Measurements from ENCODE around the gene ZNF365.

The ZNF365 gene

GRCh38 chr10:62373995-62374861 lies at the start of gene ZNF365:
Gene ZNF365 (plus strand): TSS chr10:62374369. CDS start chr10:62376194, 1,825 bp downstream.
- DNase-seq: no peak

GRCh38 chr10:62326176-62326575 lies 48.0 kb upstream of the ZNF365 start:
- no peak for DNase-seq

GRCh38 chr10:62327885-62328284 lies 46.3 kb upstream of the ZNF365 start:
- no peak for DNase-seq

GRCh38 chr10:62330213-62330612 lies 44.0 kb upstream of the ZNF365 start:
- DNase-seq: no peak

- DNase-seq: no peak
These were observed 41.8 kb upstream of the ZNF365 start for GRCh38 chr10:62332406-62332805.

GRCh38 chr10:62333135-62333889 lies 40.9 kb upstream of the ZNF365 start:
- no peak for DNase-seq

- DNase-seq: no peak
These were observed 40.0 kb upstream of the ZNF365 start for GRCh38 chr10:62333988-62334682.

- DNase-seq: no peak
These were observed 38.8 kb upstream of the ZNF365 start for GRCh38 chr10:62335326-62335725.

GRCh38 chr10:62336404-62336803 lies 37.8 kb upstream of the ZNF365 start:
- no peak for DNase-seq

GRCh38 chr10:62341419-62341818 lies 32.8 kb upstream of the ZNF365 start:
- DNase-seq: no peak

GRCh38 chr10:62343000-62343399 lies 31.2 kb upstream of the ZNF365 start:
- DNase-seq: no peak

GRCh38 chr10:62348029-62348428 lies 26.1 kb upstream of the ZNF365 start:
- no peak for DNase-seq

- no peak for DNase-seq
These were observed 21.7 kb upstream of the ZNF365 start for GRCh38 chr10:62352356-62352970.

- no peak for DNase-seq
These were observed 19.3 kb upstream of the ZNF365 start for GRCh38 chr10:62354916-62355315.

GRCh38 chr10:62356447-62356846 lies 17.7 kb upstream of the ZNF365 start:
- no peak for DNase-seq

GRCh38 chr10:62358151-62358550 lies 16.0 kb upstream of the ZNF365 start:
- DNase-seq: peak in 1 of 2 donors; percentile 3

GRCh38 chr10:62373639-62373994 lies 552 bp upstream of the ZNF365 start:
- DNase-seq: no peak

GRCh38 chr10:62374862-62375710 lies 917 bp downstream of the ZNF365 start:
- DNase-seq: no peak

GRCh38 chr10:62376071-62377025 lies 2.2 kb downstream of the ZNF365 start:
- DNase-seq: no peak

GRCh38 chr10:62377026-62377415 lies 2.9 kb downstream of the ZNF365 start:
- no peak for DNase-seq

- DNase-seq: no peak
These were observed 3.8 kb downstream of the ZNF365 start for GRCh38 chr10:62377966-62378365.
